Fibroblast of mammary gland (primary cell): ENCODE measurements around the gene TRIM67.

ENCODE experiments used
- DNase-seq: peaks from one replicate; pipeline ENCODE4 v3.0.0-alpha.2; 2010; ENCODE audit warnings: low read depth
- H3K4me3 ChIP-seq: 2 replicates; pipeline ENCODE4 v1.5.1; 2011; ENCODE audit warnings: low read depth, mild to moderate bottlenecking, low read length, moderate library complexity; ENCODE audit not compliant: control insufficient read depth
- TF ChIP-seq, protein P1 (sequence below): conservative IDR thresholded peaks from 2 replicates; pipeline ENCODE4 v1.5.1; 2011; ENCODE audit warnings: low read depth, low read length, inconsistent platforms; ENCODE audit not compliant: control insufficient read depth, insufficient read depth

The TRIM67 gene

DNA sequence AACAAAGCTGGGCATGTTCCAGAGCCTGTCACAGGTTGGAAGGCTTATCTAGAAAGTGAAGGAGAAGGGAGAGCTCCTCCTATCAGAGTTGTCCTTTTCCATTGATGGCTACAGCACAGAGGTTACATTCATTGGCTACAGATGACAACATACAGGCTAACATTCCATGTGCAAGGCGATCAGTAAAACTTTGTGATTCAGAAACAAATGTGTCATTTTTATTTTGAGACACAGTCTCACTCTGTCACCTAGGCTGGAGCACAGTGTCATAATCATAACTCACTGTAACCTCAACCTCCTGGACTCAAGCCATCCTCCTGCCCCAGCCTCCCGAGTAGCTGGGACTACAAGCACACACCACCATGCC lies 32.6 kb downstream of the TRIM67 start:
- DNase-seq, result no peak

DNA sequence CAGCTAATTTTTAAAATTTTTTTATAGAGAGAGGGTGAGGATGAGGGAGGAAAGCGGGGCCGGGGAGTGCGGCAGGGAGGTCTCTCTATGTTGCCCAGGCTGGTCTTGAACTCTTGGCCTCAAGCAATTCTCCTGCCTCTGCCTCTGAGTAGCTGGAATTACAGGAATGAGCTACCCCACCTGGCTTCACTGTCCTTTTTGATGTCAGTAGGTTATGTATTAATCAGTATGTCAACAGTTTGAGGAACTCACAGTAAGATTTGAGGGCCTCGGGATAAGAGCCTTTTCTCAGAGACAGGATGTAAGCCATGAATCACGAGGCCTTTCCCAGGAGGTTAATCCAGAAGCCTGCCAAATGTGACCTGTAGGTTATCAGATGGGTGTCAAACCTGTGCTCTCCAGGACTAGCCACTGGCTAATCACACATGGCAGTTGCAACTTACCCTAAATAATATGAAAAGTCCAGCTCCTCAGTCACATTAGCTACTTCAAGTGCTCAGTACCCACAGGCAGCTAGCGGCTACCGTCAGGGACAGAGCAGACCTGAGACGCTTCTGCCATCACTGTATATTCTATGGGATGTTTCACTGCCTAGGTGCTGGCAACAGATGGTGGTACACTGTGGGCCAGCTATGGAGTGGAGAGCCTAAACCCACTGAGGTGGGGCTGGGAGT lies 33.1 kb downstream of the TRIM67 start:
- no peak overlapping the region for H3K4me3 ChIP-seq
- TF ChIP-seq, protein P1, sequence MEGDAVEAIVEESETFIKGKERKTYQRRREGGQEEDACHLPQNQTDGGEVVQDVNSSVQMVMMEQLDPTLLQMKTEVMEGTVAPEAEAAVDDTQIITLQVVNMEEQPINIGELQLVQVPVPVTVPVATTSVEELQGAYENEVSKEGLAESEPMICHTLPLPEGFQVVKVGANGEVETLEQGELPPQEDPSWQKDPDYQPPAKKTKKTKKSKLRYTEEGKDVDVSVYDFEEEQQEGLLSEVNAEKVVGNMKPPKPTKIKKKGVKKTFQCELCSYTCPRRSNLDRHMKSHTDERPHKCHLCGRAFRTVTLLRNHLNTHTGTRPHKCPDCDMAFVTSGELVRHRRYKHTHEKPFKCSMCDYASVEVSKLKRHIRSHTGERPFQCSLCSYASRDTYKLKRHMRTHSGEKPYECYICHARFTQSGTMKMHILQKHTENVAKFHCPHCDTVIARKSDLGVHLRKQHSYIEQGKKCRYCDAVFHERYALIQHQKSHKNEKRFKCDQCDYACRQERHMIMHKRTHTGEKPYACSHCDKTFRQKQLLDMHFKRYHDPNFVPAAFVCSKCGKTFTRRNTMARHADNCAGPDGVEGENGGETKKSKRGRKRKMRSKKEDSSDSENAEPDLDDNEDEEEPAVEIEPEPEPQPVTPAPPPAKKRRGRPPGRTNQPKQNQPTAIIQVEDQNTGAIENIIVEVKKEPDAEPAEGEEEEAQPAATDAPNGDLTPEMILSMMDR, result no peak
- no peak for DNase-seq

More for the DNA sequence above, 32.6 kb downstream of the TRIM67 start:
- no peak overlapping the region for H3K4me3 ChIP-seq
- TF ChIP-seq, protein P1, result no peak

DNA sequence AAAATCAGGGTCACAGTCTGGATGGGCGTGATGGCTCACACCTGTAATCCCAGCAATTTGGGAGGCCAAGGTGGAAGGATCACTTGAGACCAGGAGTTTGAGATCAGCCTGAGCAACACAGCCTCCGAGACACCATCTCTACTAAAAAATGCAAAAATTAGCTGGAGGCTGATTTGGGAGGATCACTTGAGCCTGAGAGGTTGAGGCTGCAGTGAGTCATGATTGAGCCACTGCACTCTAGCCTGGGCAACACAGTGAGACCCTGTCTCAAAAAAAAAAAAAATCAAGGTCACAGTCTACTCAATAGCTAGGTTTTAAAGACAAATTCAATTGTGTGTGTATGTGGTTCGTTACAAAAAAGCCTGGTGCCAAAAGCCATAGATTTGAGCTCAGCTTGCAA lies 34.4 kb downstream of the TRIM67 start:
- TF ChIP-seq, protein P1, result no peak
- no peak overlapping the region for H3K4me3 ChIP-seq
- no peak for DNase-seq

DNA sequence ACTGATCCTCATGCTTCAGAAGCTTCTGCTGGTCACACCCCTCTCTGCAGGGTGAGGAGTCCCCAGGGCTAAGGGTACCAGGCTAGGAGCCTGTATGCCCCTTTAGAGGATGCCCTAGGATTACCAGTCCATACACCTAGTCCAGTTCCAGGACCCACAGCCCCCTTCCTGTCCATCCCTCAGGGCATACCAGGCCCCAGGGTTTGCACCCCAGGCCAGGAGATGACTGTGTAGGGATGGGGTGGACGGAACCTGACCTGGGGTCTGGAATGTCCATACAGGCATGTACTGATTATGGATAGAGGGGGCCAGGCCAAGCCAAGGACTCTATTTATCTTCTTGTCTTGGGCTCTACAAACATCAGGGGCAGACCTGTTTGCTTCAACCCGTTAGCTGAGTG lies 34.9 kb downstream of the TRIM67 start:
- TF ChIP-seq, protein P1, result no peak
- DNase-seq, result no peak
- no peak overlapping the region for H3K4me3 ChIP-seq

DNA sequence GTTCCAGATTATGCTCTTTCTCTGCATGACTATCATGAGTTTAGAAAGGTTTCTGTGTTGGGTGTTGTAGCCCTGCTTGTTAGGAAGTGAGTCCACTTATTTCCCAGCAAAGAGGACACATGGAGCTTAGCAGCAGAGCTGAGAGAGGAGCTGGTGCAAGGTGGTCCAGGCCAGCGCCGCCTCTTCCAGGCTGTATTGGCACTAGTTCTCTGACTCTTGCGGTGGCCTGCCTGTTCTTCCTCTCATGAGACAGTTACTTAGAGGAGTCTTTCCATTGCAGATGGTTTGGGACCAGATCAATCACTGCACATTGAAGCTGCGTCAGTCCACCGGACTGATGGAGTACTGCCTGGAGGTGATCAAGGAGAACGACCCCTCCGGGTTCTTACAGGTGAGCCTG lies 38.0 kb downstream of the TRIM67 start:
- TF ChIP-seq, protein P1, result no peak
- H3K4me3 ChIP-seq, result no peak overlapping the region
- DNase-seq, result no peak

DNA sequence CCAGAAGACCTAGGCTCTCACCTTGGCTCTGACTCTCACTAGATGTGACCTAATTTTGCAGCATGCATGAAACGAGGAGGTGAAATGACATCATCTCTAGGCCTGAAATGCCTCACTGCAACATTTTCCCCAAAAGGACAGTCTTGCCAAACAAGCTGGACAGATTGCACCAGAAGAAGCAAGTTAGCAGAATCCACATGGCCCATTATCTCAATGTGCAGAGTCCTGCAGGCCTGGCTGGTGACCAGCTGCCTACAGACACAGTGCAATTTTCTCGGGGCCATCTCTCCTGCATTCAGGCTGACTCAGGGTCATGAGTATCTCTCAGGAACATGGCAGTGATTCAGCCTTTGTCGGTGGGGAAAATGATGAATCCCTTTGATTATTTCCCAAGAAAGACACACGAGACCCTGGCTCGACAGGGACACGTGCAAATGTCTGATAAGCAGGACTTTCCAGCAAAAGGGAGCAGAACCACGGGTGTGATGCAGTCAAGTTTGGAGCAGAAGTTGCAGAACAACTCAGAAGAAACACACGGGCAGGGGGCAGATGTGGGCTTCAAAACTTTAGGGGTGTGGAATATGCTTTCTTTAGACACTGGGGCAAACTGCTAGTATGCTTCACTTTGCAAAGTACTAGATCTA lies 38.7 kb downstream of the TRIM67 start:
- peak; percentile 72 for DNase-seq
- TF ChIP-seq, protein P1, result no peak
- no peak overlapping the region for H3K4me3 ChIP-seq
